Psoas muscle (tissue), 8 donors: Measurements from ENCODE around the gene MYMK. TPM values are rescaled to one million over a fixed set of nuclear protein-coding genes. Genes with fewer than 3 reads are reported as not detected.

ENCODE experiments used
- ATAC-seq, 4 donors: fragments of 200-7000 bp; cut with Tn5 transposase; one replicate each; pipeline ENCODE4 v1.9.1; 2020; ENCODE audit warnings: moderate library complexity in 3 of 4, mild to moderate bottlenecking in 2 of 4
- DNase-seq, 2 donors: peaks; one replicate each; pipeline ENCODE4 v3.0.0-alpha.2; 2020
- H3K27ac ChIP-seq: fragments of 200-600 bp; one replicate; pipeline ENCODE4 v1.8.0; 2022
- H3K27me3 ChIP-seq, 3 donors: fragments of 200-600 bp in 1 of 3; one replicate each; pipeline versions ENCODE4 v1.6.1 to v1.8.0; 2013 to 2022; ENCODE audit warnings: low read length in 2 of 3, mild to moderate bottlenecking in 2 of 3, moderate library complexity in 1 of 3; ENCODE audit not compliant: insufficient read depth in 3 of 3
- H3K36me3 ChIP-seq, 2 donors: fragments of 200-600 bp in 1 of 2; one replicate each; pipeline versions ENCODE4 v1.6.1 to v1.8.0; 2013 to 2022; ENCODE audit warnings: low read depth in 1 of 2, mild to moderate bottlenecking in 1 of 2, moderate library complexity in 1 of 2; ENCODE audit not compliant: insufficient read depth in 1 of 2
- H3K4me1 ChIP-seq: fragments of 200-600 bp; one replicate; pipeline ENCODE4 v1.8.0; 2022
- H3K4me3 ChIP-seq: fragments of 200-600 bp; one replicate; pipeline ENCODE4 v1.8.0; 2022; ENCODE audit warnings: mild to moderate bottlenecking
- H3K9me3 ChIP-seq: fragments of 200-600 bp; one replicate; pipeline ENCODE4 v1.8.0; 2022
- CTCF ChIP-seq: fragments of 200-600 bp; IDR thresholded peaks from one replicate; pipeline ENCODE4 v1.8.0; 2022; ENCODE audit warnings: antibody characterized with exemption
- WGBS, 3 donors: extraction: QIAGEN DNeasy Blood & Tissue Kit; methylation state at CpG; one replicate each; pipeline versions ENCODE4 v1.1.6 to v1.1.7; 2013; 5-methylcytosine and 5-hydroxymethylcytosine counted together
- intact Hi-C, 2 donors: fragments of 100-400 bp; cut with DNase I; formaldehyde crosslinking; loops; one replicate each; pipeline versions ENCODE4 v1.11.0 to v1.14.2; 2022
- polyA plus RNA-seq, 3 donors: library from polyadenylated mRNA; stranded (reverse); fragments of 200-250 nt; gene quantifications; one replicate each; pipeline ENCODE4 v1.2.3, GENCODE V29; 2013
- total RNA-seq, 4 donors: library from RNA; stranded (reverse); fragmentation: NEBNext Ultra II Directional in 2 of 4; extraction: Animal tissue kit (Norgen Biotek cat#: 25700) in 2 of 4; gene quantifications; one replicate each; pipeline versions ENCODE4 v1.2.1 to v1.2.4, GENCODE V29; 2021 to 2023
- donor health status: healthy with polysubstance abuse.
- donor health status: DM: no; HTN: no; CAD: no; lungs with moderate emphysema.
- donor health status: Bipolar disorder and iron deficiency.
- donor health status: healthy.
- donor health status: DM: yes; HTN: yes; CAD: no.
- donor health status: DM: no; HTN: no; CAD: no.
- donor health status: DM: no; HTN: no; CAD: no.
- donor health status: DM: yes; HTN: yes; CAD: no.

The MYMK gene
- total and polyA plus RNA-seq, 7 donors: 0.05 to 4.5 (median 0.52) TPM; not detected in 3

- DNase-seq (no peak), ATAC-seq (peak; percentile 37 to 60 (median 44))
- no peak overlapping the region for H3K27ac ChIP-seq
- no peak overlapping the region for H3K4me3 ChIP-seq
- H3K27me3 ChIP-seq: peaks cover 0 to 59% (median 17%) of the 10 kb centered on the region in 3 donors
- WGBS, 3 donors: 25 to 34% (median 33%) methylated on average over 19 to 22 of the region's 22 CpGs
- TF ChIP-seq CTCF: no peak
- peaks cover 9% of the 10 kb centered on the region for H3K4me1 ChIP-seq
- intact Hi-C loops: no loop called here
- H3K36me3 ChIP-seq: no peaks in the 10 kb centered on the region
- H3K9me3 ChIP-seq: no peaks in the 10 kb centered on the region
Observed at GRCh38 chr9:133528001-133528875, 3.5 kb upstream of the MYMK start.

GRCh38 chr9:133527444-133527920 is 2.7 kb upstream of the MYMK start:
- WGBS, 3 donors: 6 to 17% (median 11%) methylated on average over 17 to 18 of the region's 18 CpGs
- no peak for TF ChIP-seq CTCF
- peaks cover 9% of the 10 kb centered on the region for H3K4me1 ChIP-seq
- no peaks in the 10 kb centered on the region for H3K36me3 ChIP-seq
- intact Hi-C loops: no loop called here
- ATAC-seq (peak; percentile 45 to 70 (median 53)), DNase-seq (peak; percentile 66 to 75)
- no peak overlapping the region for H3K4me3 ChIP-seq
- no peak overlapping the region for H3K27ac ChIP-seq
- H3K27me3 ChIP-seq: peaks cover 0 to 54% (median 17%) of the 10 kb centered on the region in 3 donors
- H3K9me3 ChIP-seq: no peaks in the 10 kb centered on the region

- no peak for TF ChIP-seq CTCF
- H3K9me3 ChIP-seq: no peaks in the 10 kb centered on the region
- intact Hi-C loops: no loop called here
- peaks cover 0 to 54% (median 17%) of the 10 kb centered on the region in 3 donors for H3K27me3 ChIP-seq
- no peak overlapping the region for H3K27ac ChIP-seq
- ATAC-seq: no peak
- DNase-seq: no peak
- 47 to 62% (median 55%) methylated on average over 20 to 21 of the region's 21 CpGs for WGBS, 3 donors
- H3K4me3 ChIP-seq: no peak overlapping the region
- H3K4me1 ChIP-seq: peaks cover 9% of the 10 kb centered on the region
- H3K36me3 ChIP-seq: no peaks in the 10 kb centered on the region
Observed at GRCh38 chr9:133526721-133527321, 2.1 kb upstream of the MYMK start.

- Histone ChIP-seq H3K27me3 (peaks cover 0 to 47% (median 17%) of the 10 kb centered on the region in 3 donors), H3K36me3 (no peaks in the 10 kb centered on the region), H3K4me1 (peaks cover 9% of the 10 kb centered on the region), H3K9me3 (no peaks in the 10 kb centered on the region), H3K4me3 (no peak overlapping the region), H3K27ac (no peak overlapping the region)
- DNase-seq (peak in 1 of 2 donors; percentile 19), ATAC-seq (no peak)
- intact Hi-C loops: no loop called here
- TF ChIP-seq CTCF: no peak
- 61 to 66% (median 65%) methylated on average over 8 of the region's 8 CpGs for WGBS, 3 donors
Observed at GRCh38 chr9:133525677-133526076, 918 bp upstream of the MYMK start.
